ENCODE data around the gene GUCA2B. TPM values are rescaled to one million over a fixed set of nuclear protein-coding genes. Genes with fewer than 3 reads are reported as not detected.

Gene GUCA2B
- total RNA-seq, 1 donor from 2014 or later, result not detected

DNA sequence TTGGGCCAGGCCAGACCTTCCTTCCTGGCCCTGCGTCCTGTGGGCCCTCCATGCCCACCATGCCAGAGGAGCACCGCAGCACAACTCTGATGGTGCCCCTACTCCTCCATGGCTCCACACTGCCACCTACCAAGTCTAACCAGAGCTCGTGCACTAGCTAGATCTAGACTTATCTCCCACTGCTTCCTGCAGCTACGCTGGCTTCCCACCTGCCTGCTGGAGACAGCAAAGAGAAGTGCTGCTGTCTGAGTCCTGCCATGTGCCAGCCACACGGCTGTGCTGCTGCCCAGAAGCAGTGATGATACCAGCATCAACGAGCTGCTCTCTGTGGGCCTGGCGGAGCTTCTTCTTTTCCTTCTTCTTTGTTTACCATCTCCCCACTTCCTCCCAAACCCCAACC, 4.5 kb downstream of the GUCA2B start:
- H3K4me1 Mint-ChIP-seq (ENCODE audit: unreplicated experiment), result no peaks in the 10 kb centered on the region
- no peak overlapping the region for H3K4me3 Mint-ChIP-seq (ENCODE audit: unreplicated experiment)
- TF ChIP-seq, protein P1, sequence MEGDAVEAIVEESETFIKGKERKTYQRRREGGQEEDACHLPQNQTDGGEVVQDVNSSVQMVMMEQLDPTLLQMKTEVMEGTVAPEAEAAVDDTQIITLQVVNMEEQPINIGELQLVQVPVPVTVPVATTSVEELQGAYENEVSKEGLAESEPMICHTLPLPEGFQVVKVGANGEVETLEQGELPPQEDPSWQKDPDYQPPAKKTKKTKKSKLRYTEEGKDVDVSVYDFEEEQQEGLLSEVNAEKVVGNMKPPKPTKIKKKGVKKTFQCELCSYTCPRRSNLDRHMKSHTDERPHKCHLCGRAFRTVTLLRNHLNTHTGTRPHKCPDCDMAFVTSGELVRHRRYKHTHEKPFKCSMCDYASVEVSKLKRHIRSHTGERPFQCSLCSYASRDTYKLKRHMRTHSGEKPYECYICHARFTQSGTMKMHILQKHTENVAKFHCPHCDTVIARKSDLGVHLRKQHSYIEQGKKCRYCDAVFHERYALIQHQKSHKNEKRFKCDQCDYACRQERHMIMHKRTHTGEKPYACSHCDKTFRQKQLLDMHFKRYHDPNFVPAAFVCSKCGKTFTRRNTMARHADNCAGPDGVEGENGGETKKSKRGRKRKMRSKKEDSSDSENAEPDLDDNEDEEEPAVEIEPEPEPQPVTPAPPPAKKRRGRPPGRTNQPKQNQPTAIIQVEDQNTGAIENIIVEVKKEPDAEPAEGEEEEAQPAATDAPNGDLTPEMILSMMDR (IDR thresholded peaks at IDR 0.05), result no peak
- no peaks in the 10 kb centered on the region for H3K36me3 Mint-ChIP-seq (ENCODE audit: unreplicated experiment)
- H3K27ac Mint-ChIP-seq (ENCODE audit: unreplicated experiment), result no peak overlapping the region
- H3K27me3 Mint-ChIP-seq (ENCODE audit: unreplicated experiment), result peaks cover 20% of the 10 kb centered on the region
- no peak for DNase-seq (ENCODE audit: extremely low spot score, unreplicated experiment)
- peaks cover 9% of the 10 kb centered on the region for H3K9me3 Mint-ChIP-seq (ENCODE audit: unreplicated experiment)

DNA sequence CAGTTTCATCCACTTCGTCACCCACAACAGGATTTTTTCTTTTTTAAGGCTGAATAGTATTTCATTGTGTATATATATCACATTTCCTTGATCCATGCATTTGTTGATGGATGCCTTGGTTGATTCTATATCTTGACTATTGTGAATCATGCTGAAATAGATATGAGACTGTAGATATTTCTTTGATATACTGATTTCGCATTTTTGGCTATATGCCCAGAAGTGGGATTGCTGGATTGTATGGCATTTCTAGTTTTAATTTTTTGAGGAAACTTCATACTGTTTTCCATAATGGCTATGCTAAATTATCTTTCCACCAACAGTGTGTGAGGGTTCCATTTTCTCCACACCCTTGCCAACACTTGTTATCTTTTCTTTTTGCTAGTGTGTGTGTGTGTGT, 5.0 kb downstream of the GUCA2B start:
- TF ChIP-seq, protein P1 (IDR thresholded peaks at IDR 0.05), result no peak
- peaks cover 9% of the 10 kb centered on the region for H3K9me3 Mint-ChIP-seq (ENCODE audit: unreplicated experiment)
- no peak overlapping the region for H3K4me3 Mint-ChIP-seq (ENCODE audit: unreplicated experiment)
- no peaks in the 10 kb centered on the region for H3K36me3 Mint-ChIP-seq (ENCODE audit: unreplicated experiment)
- H3K4me1 Mint-ChIP-seq (ENCODE audit: unreplicated experiment), result no peaks in the 10 kb centered on the region
- peaks cover 20% of the 10 kb centered on the region for H3K27me3 Mint-ChIP-seq (ENCODE audit: unreplicated experiment)
- DNase-seq (ENCODE audit: extremely low spot score, unreplicated experiment), result no peak
- no peak overlapping the region for H3K27ac Mint-ChIP-seq (ENCODE audit: unreplicated experiment)

DNA sequence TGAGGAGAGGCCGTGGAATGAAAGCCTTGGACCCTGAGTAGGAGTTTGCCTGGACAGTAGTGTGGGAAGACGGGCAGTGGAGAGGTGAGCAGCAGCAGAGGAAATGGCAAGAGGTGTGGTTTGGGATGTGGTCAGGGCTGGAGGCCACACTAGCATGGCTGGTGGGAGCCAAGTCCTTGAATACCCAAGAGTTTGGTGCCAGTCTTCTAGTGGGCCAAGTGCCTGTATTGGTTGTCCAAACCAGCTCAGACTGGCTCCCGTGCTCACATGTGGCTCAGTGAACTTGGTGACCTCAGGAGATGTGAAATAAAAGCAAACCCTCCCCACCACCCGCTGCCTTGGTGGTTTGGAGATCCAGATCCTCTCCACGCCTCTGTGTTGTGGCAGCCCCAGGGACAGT, 9.0 kb downstream of the GUCA2B start:
- H3K9me3 Mint-ChIP-seq (ENCODE audit: unreplicated experiment), result peaks cover 9% of the 10 kb centered on the region
- no peak overlapping the region for H3K4me3 Mint-ChIP-seq (ENCODE audit: unreplicated experiment)
- H3K27ac Mint-ChIP-seq (ENCODE audit: unreplicated experiment), result no peak overlapping the region
- TF ChIP-seq, protein P1 (IDR thresholded peaks at IDR 0.05), result no peak
- DNase-seq (ENCODE audit: extremely low spot score, unreplicated experiment), result no peak
- H3K36me3 Mint-ChIP-seq (ENCODE audit: unreplicated experiment), result no peaks in the 10 kb centered on the region
- peaks cover 15% of the 10 kb centered on the region for H3K4me1 Mint-ChIP-seq (ENCODE audit: unreplicated experiment)
- H3K27me3 Mint-ChIP-seq (ENCODE audit: unreplicated experiment), result peaks cover 20% of the 10 kb centered on the region

DNA sequence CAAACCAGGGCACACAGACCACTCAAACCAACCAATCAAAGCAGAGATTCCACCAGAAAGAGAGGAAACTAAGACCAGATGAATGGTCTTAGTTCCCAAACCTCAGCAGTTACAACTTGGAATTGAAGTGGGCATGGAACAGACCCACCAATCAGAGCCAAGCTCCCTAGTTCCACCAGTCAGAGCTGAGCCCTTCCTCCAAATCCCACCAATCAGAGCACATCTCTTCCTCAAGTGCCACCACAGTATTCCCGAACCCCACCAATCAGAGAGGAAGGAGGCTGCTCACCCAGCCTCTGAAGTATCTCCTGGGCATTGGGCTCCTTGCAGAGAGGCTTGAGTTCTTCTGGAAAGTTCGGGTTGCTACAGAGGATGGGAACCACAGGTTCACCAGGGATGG, 9.9 kb downstream of the GUCA2B start:
- no peaks in the 10 kb centered on the region for H3K36me3 Mint-ChIP-seq (ENCODE audit: unreplicated experiment)
- DNase-seq (ENCODE audit: extremely low spot score, unreplicated experiment), result no peak
- peaks cover 9% of the 10 kb centered on the region for H3K9me3 Mint-ChIP-seq (ENCODE audit: unreplicated experiment)
- H3K27ac Mint-ChIP-seq (ENCODE audit: unreplicated experiment), result no peak overlapping the region
- H3K4me1 Mint-ChIP-seq (ENCODE audit: unreplicated experiment), result peaks cover 15% of the 10 kb centered on the region
- TF ChIP-seq, protein P1 (IDR thresholded peaks at IDR 0.05), result no peak
- H3K27me3 Mint-ChIP-seq (ENCODE audit: unreplicated experiment), result peaks cover 20% of the 10 kb centered on the region
- no peak overlapping the region for H3K4me3 Mint-ChIP-seq (ENCODE audit: unreplicated experiment)

DNA sequence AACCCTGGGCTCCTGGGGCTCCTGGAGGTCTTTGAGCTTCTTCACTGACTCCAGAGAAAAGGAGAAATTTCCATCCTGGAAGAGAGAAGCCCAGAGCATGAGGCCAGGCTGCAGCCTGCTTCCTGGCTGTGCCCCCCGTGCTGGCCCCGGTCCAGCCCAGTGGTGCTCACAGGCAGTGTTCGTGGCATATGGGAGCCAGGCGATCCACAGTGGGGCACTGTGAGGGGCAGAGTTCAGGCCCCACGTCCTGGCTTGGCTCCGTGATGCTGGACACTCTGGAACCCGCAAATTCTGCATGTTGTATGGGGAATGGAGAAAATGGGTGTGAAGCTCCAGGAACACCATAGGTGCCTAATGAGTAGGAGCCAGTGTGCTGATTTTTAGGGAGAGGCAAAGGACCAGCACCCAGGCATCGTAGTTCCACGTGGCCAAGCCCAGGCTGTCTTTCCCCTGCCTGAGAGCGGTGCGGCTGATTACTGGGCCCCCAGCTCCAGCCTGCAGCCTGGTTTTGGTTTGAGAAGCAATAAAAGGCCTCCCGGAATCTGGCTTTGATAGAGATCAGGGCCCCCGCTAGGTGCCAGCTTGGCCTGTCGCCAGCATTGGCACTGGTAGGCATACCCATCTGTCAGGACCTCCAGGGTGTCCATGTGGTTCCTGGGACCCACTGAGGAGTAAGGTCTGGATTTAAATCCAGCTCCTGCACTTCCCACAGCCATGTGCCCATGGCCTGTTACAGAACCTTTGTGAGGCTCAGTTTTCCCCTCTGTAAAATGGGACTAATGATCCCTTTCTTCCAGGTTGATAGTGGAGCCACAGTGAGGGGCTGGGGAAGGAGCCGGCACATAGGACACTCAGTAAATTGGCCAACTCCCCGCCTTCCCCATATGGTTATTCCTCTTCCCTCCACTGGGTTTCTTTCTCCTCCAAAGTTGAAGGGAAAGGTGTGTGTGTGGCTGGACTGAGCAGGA, 10.6 kb downstream of the GUCA2B start:
- H3K27ac Mint-ChIP-seq (ENCODE audit: unreplicated experiment), result no peak overlapping the region
- TF ChIP-seq, protein P1 (IDR thresholded peaks at IDR 0.05), result no peak
- no peaks in the 10 kb centered on the region for H3K36me3 Mint-ChIP-seq (ENCODE audit: unreplicated experiment)
- peaks cover 20% of the 10 kb centered on the region for H3K27me3 Mint-ChIP-seq (ENCODE audit: unreplicated experiment)
- no peak for DNase-seq (ENCODE audit: extremely low spot score, unreplicated experiment)
- no peak overlapping the region for H3K4me3 Mint-ChIP-seq (ENCODE audit: unreplicated experiment)
- peaks cover 9% of the 10 kb centered on the region for H3K9me3 Mint-ChIP-seq (ENCODE audit: unreplicated experiment)
- H3K4me1 Mint-ChIP-seq (ENCODE audit: unreplicated experiment), result peaks cover 15% of the 10 kb centered on the region
